Kidney tubule cell (primary cell): Measurements from ENCODE around the gene CHRD.
"Not testable (repeated sequence)": the region's sequence is repeated elsewhere in the genome, so short reads cannot be mapped to it uniquely, and the experiment has no call there.

ENCODE experiments used
- DNase-seq: peaks from one replicate; pipeline ENCODE4 v3.0.0-alpha.2; 2018; ENCODE audit warnings: low spot score

CHRD gene

GRCh38 chr3:184379358-184380184 lies at the start of gene CHRD:
Gene CHRD, plus strand, starts transcription at chr3:184380054. Its CDS starts 265 bp downstream, at chr3:184380319.
- no peak for DNase-seq

DNA sequence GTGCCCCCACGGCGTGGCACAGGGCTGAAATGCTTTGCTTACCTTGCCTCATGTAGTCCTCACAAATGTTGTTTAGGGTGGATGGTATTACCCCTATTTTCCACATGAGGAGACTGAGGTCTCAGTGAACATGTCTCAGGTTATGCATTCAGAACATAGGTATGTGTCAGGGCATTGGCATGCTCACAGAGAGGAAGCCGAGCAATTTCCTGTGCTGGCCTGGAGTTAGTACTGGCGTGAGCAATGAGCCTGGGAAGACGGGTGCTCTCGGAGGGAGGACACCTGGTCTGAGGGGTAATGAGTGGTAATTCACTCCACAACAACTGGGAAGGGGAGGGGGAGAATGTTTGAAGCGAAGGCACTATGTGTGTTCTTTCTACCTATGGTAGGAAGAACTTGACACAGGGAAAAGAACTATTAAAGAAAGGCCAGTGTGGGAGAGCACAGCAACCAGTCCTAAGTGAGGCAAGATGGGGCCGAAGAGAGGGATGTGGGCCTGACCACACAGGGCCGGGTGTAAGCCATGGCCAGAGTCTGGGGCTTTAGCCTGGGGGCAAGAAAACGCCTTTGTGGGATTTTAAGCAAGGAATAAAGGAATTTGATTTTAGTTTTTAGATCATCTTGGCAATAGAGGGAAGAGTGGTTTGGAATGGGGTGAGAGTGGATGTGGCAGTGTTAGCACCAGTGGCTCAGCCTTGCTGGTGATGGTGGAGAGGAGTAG lies 47.3 kb upstream of the CHRD start:
- DNase-seq = peak; percentile 95

DNA sequence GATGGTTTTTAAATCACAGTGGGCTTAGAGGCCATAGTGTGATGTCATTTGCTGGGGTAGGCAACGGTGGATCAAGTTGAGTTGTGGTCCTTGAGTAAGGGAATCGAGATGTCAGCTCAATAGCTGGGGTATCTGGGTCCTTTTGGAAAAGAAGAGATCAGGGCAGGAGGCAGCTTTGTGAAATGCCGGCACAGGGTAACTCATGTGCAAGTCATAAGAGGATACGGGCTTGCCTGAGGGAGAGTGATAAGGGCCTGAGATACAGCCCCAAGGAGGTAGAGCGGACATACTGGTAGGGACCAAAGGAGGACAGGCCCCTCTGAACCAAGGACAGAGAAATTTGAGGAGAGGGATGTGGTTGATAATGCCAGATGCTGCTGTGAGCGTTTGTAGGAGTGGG lies 46.7 kb upstream of the CHRD start:
- DNase-seq = no peak

DNA sequence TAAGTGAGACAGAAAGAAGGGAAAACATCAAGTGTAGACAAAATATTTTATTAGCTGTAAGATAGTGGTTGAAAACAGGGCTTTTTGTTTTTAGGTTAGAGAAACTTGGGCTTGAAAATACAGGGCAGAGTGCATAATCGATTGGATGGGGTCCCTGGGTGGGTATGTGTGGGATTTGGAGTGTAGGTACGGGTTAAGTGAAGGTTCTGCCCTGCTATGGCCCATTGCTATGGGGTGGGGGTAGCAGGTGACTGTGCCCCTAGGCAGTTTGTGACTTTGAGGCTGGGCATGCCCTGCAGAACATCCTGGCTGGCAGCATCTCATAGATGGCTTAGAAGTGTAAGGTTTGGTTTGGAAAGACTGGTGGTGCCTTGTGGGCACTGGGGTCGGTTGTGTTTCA lies 46.2 kb upstream of the CHRD start:
- no peak for DNase-seq

DNA sequence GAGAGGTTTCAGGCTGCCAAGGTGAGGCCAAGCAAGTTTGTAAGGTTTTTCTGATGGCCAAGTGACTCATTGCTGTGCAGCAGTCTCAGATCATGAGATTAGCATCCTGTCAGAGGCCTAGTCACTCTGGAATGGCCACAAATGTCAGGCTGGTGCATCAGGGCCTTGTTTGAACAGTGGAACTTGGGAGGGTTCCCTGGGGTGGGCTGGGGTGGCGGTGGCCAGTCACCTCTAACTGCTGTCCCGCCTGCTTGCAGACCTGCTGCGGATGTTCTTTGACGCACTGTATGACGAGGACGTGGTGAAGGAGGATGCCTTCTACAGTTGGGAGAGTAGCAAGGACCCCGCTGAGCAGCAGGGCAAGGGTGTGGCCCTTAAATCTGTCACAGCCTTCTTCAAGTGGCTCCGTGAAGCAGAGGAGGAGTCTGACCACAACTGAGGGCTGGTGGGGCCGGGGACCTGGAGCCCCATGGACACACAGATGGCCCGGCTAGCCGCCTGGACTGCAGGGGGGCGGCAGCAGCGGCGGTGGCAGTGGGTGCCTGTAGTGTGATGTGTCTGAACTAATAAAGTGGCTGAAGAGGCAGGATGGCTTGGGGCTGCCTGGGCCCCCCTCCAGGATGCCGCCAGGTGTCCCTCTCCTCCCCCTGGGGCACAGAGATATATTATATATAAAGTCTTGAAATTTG lies 45.2 kb upstream of the CHRD start:
- DNase-seq = peak; percentile 88

- DNase-seq = no peak
These were observed 44.6 kb upstream of the CHRD start for GRCh38 chr3:184335291-184335660.

- DNase-seq = peak; percentile 75
These were observed 44.0 kb upstream of the CHRD start for GRCh38 chr3:184335661-184336546.

- peak; percentile 59 for DNase-seq
These were observed 43.1 kb upstream of the CHRD start for GRCh38 chr3:184336547-184337398.

GRCh38 chr3:184337399-184337714 lies 42.5 kb upstream of the CHRD start, which contains the start of gene FAM131A:
Gene FAM131A, plus strand, starts transcription at chr3:184337600. Its CDS starts 31 bp downstream, at chr3:184337631.
- DNase-seq = no peak

- DNase-seq = no peak
These were observed 41.9 kb upstream of the CHRD start for GRCh38 chr3:184337981-184338380.

DNA sequence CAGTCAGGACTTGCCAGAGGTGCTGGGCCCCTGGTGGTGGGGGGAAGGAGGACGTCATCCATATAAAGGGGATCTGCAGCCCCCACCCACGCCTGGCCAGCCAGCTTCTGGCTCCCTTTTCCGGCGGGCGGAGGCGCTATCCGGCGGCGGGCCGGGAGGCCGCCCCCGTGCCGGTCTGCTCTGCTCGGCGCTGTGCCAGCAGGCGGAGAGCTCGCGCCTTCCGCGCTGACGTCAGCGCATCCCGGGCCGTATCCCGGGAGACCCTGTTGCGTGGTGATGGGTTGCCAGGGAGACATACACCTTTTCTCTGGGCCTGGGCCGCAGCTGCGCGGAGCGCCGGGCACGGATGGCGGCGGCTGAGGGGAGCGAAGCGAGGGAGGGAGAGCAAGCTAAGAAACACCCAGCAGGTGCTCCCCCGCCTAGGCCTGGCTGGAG lies 41.3 kb upstream of the CHRD start:
- DNase-seq = peak; percentile 44

DNA sequence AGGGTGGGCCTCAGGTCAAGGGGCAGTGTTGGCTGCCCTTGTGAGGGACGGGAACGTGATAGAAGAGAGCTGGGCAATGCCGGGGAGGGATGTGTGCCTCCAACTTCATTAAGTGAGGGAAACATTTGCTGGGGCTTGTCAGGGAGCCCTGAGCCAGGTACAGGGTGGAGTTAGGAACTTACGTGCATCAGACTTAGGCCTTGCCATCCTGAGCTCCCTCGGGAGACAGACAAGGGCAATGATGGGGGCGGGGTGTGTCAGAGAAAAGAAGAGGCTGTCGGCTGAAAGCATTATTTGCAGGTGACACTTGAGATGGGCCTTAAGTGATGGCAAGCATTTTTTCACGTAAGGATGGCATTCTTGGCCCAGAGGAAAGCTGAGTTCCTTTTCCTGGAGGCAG lies 40.9 kb upstream of the CHRD start:
- no peak for DNase-seq

- DNase-seq = not testable (repeated sequence)
These were observed 40.3 kb upstream of the CHRD start for GRCh38 chr3:184339451-184340135.

GRCh38 chr3:184341925-184342324 lies 37.9 kb upstream of the CHRD start:
- DNase-seq = peak; percentile 64

GRCh38 chr3:184343200-184343876 lies 36.5 kb upstream of the CHRD start:
- no peak for DNase-seq

- no peak for DNase-seq
These were observed 35.1 kb upstream of the CHRD start for GRCh38 chr3:184344579-184345316.

DNA sequence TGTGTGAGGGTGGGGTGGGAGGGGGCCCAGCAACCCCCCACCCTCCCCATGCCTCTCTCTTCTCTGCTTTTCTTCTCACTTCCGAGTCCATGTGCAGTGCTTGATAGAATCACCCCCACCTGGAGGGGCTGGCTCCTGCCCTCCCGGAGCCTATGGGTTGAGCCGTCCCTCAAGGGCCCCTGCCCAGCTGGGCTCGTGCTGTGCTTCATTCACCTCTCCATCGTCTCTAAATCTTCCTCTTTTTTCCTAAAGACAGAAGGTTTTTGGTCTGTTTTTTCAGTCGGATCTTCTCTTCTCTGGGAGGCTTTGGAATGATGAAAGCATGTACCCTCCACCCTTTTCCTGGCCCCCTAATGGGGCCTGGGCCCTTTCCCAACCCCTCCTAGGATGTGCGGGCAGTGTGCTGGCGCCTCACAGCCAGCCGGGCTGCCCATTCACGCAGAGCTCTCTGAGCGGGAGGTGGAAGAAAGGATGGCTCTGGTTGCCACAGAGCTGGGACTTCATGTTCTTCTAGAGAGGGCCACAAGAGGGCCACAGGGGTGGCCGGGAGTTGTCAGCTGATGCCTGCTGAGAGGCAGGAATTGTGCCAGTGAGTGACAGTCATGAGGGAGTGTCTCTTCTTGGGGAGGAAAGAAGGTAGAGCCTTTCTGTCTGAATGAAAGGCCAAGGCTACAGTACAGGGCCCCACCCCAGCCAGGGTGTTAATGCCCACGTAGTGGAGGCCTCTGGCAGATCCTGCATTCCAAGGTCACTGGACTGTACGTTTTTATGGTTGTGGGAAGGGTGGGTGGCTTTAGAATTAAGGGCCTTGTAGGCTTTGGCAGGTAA lies 34.3 kb upstream of the CHRD start:
- DNase-seq = peak; percentile 94
